ENCODE results near the gene ABCB8.

- TF ChIP-seq, protein P1, sequence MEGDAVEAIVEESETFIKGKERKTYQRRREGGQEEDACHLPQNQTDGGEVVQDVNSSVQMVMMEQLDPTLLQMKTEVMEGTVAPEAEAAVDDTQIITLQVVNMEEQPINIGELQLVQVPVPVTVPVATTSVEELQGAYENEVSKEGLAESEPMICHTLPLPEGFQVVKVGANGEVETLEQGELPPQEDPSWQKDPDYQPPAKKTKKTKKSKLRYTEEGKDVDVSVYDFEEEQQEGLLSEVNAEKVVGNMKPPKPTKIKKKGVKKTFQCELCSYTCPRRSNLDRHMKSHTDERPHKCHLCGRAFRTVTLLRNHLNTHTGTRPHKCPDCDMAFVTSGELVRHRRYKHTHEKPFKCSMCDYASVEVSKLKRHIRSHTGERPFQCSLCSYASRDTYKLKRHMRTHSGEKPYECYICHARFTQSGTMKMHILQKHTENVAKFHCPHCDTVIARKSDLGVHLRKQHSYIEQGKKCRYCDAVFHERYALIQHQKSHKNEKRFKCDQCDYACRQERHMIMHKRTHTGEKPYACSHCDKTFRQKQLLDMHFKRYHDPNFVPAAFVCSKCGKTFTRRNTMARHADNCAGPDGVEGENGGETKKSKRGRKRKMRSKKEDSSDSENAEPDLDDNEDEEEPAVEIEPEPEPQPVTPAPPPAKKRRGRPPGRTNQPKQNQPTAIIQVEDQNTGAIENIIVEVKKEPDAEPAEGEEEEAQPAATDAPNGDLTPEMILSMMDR (IDR thresholded peaks at IDR 0.05) = no peak
- no peak for TF ChIP-seq EP300 (IDR thresholded peaks at IDR 0.05)
Observed at GRCh38 chr7:151086802-151087244, 58.6 kb downstream of the ABCB8 start.
